ENCODE measurements around the gene STAT2. TPM values are rescaled to one million over a fixed set of nuclear protein-coding genes. Genes with fewer than 3 reads are reported as not detected.

The STAT2 gene
- total and polyA plus RNA-seq, 9 of the 15 experiments (the other 6 are each of a cell fraction or from before 2014, with no cell fraction given) = 15.5 to 46.9 (median 40.1) TPM

DNA sequence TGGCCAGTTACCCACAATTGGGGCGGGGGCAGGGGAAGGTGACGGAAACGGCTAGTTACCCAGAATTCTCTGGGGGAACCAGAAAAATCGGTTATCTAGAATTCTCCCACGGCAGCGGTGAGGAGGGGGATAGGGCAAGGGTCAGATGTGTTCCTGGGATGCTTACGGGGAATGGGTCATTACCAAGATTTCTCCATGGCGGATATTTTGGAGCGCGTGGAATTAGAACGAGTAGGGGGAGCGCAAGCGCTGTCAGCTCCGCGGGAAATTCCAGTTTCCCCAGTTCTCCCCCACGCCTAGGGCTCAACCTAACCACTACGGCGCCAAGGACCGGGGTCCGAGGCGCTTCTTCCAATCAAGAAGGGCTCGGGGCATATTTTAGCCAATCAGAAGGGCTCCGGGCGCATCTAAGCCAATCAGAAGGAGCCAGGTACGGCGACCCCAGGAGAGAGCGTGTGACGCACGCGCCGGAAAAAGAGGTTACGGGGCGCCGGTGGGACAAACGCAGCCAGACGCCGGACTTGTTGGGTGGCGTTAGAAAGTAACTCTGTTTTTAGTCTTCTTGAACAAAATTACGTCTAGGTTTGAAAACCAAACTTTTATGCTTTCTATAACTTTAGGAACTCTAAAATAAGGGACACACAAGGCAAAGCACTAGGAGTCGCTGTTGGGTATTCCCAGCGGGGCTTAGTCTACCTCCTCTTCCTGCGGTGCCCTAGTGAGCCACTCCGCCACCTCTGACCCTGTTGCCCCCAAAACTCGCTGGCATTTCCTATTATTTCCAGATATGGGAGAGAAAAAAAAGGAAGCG lies 26.0 kb downstream of the STAT2 start, which contains the start of gene PAN2 (continued):
- TF ChIP-seq ATF3 (IDR thresholded peaks at IDR 0.05) (no peak), ATF3 (CRISPR knock-in tag; conservative IDR thresholded peaks at IDR 0.05) (peak; percentile 23), NRF1 (conservative IDR thresholded peaks at IDR 0.05 in 1 of 2, IDR thresholded peaks at IDR 0.05 in 1 of 2) (peak; percentile 90 to 92), ZNF143 (CRISPR knock-in tag; IDR thresholded peaks at IDR 0.05) (peak; percentile 75), ATF7 (IDR thresholded peaks at IDR 0.05) (peak; percentile 96), POLR2H (tag; IDR thresholded peaks at IDR 0.05; ENCODE audit: low read depth) (peak; percentile 97)
- TF ChIP-seq, protein P1, sequence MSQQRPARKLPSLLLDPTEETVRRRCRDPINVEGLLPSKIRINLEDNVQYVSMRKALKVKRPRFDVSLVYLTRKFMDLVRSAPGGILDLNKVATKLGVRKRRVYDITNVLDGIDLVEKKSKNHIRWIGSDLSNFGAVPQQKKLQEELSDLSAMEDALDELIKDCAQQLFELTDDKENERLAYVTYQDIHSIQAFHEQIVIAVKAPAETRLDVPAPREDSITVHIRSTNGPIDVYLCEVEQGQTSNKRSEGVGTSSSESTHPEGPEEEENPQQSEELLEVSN (IDR thresholded peaks at IDR 0.05; ENCODE audit: borderline replicate concordance in 1 of 2, extremely low read depth in 1 of 2, insufficient read depth in 1 of 2, insufficient read length in 1 of 2, low read depth in 1 of 2, low read length in 1 of 2, poor library complexity in 1 of 2, severe bottlenecking in 1 of 2) = peak; percentile 85 to 93
- TF ChIP-seq, protein P2, sequence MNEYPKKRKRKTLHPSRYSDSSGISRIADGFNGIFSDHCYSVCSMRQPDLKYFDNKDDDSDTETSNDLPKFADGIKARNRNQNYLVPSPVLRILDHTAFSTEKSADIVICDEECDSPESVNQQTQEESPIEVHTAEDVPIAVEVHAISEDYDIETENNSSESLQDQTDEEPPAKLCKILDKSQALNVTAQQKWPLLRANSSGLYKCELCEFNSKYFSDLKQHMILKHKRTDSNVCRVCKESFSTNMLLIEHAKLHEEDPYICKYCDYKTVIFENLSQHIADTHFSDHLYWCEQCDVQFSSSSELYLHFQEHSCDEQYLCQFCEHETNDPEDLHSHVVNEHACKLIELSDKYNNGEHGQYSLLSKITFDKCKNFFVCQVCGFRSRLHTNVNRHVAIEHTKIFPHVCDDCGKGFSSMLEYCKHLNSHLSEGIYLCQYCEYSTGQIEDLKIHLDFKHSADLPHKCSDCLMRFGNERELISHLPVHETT (CRISPR knock-in tag; conservative IDR thresholded peaks at IDR 0.05 in 1 of 2, IDR thresholded peaks at IDR 0.05 in 1 of 2) = peak in 1 of 2 experiments; percentile 91; a peak in 2 of 4 replicates
- TF ChIP-seq, protein P3, sequence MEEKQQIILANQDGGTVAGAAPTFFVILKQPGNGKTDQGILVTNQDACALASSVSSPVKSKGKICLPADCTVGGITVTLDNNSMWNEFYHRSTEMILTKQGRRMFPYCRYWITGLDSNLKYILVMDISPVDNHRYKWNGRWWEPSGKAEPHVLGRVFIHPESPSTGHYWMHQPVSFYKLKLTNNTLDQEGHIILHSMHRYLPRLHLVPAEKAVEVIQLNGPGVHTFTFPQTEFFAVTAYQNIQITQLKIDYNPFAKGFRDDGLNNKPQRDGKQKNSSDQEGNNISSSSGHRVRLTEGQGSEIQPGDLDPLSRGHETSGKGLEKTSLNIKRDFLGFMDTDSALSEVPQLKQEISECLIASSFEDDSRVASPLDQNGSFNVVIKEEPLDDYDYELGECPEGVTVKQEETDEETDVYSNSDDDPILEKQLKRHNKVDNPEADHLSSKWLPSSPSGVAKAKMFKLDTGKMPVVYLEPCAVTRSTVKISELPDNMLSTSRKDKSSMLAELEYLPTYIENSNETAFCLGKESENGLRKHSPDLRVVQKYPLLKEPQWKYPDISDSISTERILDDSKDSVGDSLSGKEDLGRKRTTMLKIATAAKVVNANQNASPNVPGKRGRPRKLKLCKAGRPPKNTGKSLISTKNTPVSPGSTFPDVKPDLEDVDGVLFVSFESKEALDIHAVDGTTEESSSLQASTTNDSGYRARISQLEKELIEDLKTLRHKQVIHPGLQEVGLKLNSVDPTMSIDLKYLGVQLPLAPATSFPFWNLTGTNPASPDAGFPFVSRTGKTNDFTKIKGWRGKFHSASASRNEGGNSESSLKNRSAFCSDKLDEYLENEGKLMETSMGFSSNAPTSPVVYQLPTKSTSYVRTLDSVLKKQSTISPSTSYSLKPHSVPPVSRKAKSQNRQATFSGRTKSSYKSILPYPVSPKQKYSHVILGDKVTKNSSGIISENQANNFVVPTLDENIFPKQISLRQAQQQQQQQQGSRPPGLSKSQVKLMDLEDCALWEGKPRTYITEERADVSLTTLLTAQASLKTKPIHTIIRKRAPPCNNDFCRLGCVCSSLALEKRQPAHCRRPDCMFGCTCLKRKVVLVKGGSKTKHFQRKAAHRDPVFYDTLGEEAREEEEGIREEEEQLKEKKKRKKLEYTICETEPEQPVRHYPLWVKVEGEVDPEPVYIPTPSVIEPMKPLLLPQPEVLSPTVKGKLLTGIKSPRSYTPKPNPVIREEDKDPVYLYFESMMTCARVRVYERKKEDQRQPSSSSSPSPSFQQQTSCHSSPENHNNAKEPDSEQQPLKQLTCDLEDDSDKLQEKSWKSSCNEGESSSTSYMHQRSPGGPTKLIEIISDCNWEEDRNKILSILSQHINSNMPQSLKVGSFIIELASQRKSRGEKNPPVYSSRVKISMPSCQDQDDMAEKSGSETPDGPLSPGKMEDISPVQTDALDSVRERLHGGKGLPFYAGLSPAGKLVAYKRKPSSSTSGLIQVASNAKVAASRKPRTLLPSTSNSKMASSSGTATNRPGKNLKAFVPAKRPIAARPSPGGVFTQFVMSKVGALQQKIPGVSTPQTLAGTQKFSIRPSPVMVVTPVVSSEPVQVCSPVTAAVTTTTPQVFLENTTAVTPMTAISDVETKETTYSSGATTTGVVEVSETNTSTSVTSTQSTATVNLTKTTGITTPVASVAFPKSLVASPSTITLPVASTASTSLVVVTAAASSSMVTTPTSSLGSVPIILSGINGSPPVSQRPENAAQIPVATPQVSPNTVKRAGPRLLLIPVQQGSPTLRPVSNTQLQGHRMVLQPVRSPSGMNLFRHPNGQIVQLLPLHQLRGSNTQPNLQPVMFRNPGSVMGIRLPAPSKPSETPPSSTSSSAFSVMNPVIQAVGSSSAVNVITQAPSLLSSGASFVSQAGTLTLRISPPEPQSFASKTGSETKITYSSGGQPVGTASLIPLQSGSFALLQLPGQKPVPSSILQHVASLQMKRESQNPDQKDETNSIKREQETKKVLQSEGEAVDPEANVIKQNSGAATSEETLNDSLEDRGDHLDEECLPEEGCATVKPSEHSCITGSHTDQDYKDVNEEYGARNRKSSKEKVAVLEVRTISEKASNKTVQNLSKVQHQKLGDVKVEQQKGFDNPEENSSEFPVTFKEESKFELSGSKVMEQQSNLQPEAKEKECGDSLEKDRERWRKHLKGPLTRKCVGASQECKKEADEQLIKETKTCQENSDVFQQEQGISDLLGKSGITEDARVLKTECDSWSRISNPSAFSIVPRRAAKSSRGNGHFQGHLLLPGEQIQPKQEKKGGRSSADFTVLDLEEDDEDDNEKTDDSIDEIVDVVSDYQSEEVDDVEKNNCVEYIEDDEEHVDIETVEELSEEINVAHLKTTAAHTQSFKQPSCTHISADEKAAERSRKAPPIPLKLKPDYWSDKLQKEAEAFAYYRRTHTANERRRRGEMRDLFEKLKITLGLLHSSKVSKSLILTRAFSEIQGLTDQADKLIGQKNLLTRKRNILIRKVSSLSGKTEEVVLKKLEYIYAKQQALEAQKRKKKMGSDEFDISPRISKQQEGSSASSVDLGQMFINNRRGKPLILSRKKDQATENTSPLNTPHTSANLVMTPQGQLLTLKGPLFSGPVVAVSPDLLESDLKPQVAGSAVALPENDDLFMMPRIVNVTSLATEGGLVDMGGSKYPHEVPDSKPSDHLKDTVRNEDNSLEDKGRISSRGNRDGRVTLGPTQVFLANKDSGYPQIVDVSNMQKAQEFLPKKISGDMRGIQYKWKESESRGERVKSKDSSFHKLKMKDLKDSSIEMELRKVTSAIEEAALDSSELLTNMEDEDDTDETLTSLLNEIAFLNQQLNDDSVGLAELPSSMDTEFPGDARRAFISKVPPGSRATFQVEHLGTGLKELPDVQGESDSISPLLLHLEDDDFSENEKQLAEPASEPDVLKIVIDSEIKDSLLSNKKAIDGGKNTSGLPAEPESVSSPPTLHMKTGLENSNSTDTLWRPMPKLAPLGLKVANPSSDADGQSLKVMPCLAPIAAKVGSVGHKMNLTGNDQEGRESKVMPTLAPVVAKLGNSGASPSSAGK (IDR thresholded peaks at IDR 0.05) = peak; percentile 92

All from K562 (cell line).